Pancreas (tissue), 10 donors: ENCODE data around the gene MRPS34. TPM values are rescaled to one million over a fixed set of nuclear protein-coding genes. Genes with fewer than 3 reads are reported as not detected.

Source experiments
- ATAC-seq, 4 donors: fragments of 200-7000 bp; cut with Tn5 transposase; one replicate each; pipeline versions ENCODE4 v1.8.0 to v1.9.1; 2020; ENCODE audit warnings: mild to moderate bottlenecking in 4 of 4, moderate library complexity in 4 of 4
- DNase-seq, 6 donors: peaks; one replicate each; pipeline ENCODE4 v3.0.0-alpha.2; 2020
- FAIRE-seq: peaks from 2 replicates; lab custom pipeline; 2012; peaks lifted over from hg19 to GRCh38; lab: Jason Lieb, UNC
- H3K27ac ChIP-seq, 4 donors: fragments of 200-600 bp; sonication (generic); 1 replicate in 3 of 4; 2 replicates in 1 of 4; pipeline versions ENCODE4 v1.5.0 to v1.8.0; 2020
- H3K27me3 ChIP-seq, 4 donors: fragments of 200-600 bp; one replicate each; pipeline ENCODE4 v1.8.0; 2021
- H3K36me3 ChIP-seq, 3 donors: fragments of 200-600 bp; sonication (generic) in 1 of 3; one replicate each; pipeline versions ENCODE4 v1.5.0 to v1.8.0; 2020 to 2021
- H3K4me1 ChIP-seq, 3 donors: fragments of 200-600 bp; one replicate each; pipeline ENCODE4 v1.8.0; 2021
- H3K4me3 ChIP-seq, 4 donors: fragments of 200-600 bp; sonication (generic) in 2 of 4; one replicate each; pipeline versions ENCODE4 v1.5.0 to v1.8.0; 2020 to 2021
- H3K9me3 ChIP-seq, 4 donors: fragments of 200-600 bp; one replicate each; pipeline ENCODE4 v1.8.0; 2021
- CTCF ChIP-seq, 4 donors: fragments of 200-600 bp; sonication (generic) in 3 of 4; IDR thresholded peaks; one replicate each; pipeline versions ENCODE4 v1.5.0 to v1.8.0; 2021; ENCODE audit warnings: antibody characterized with exemption in 4 of 4
- WGBS, 2 donors: extraction: QIAGEN DNeasy Blood & Tissue Kit; methylation state at CpG; one replicate each; pipeline ENCODE4 v1.1.7; 2013; 5-methylcytosine and 5-hydroxymethylcytosine counted together
- intact Hi-C, 3 donors: fragments of 100-400 bp; cut with DNase I; formaldehyde crosslinking; loops; one replicate each; pipeline versions ENCODE4 v1.11.1 to v1.14.2; 2022
- polyA plus RNA-seq, 2 donors: library from polyadenylated mRNA; stranded (reverse); fragments of 200-250 nt; gene quantifications; one replicate each; pipeline ENCODE4 v1.2.3, GENCODE V29; 2013
- total RNA-seq, 6 donors: library from RNA; stranded (reverse); fragmentation: NEBNext Ultra II Directional in 4 of 6; extraction: Animal tissue kit (Norgen Biotek cat#: 25700) in 4 of 6; gene quantifications; one replicate each; pipeline versions ENCODE4 v1.2.1 to v1.2.4, GENCODE V29; 2021 to 2023
- donor health status: healthy with polysubstance abuse.
- donor health status: DM: no; HTN: no; CAD: no; lungs with moderate emphysema.
- donor health status: DM: no; HTN: no; CAD: no.
- donor health status: control.
- donor health status: control.
- donor health status: Bipolar disorder and iron deficiency.
- donor health status: DM: yes; HTN: yes; CAD: no.
- donor health status: DM: no; HTN: no; CAD: no.
- donor health status: DM: no; HTN: no; CAD: no.
- donor health status: DM: yes; HTN: yes; CAD: no.

Gene MRPS34
- total RNA-seq (10 to 100 TPM; 42.4 to 74.5 (median 54.7) TPM), polyA plus RNA-seq (10 to 100 TPM; 76.0 to 84.1 TPM)

DNA sequence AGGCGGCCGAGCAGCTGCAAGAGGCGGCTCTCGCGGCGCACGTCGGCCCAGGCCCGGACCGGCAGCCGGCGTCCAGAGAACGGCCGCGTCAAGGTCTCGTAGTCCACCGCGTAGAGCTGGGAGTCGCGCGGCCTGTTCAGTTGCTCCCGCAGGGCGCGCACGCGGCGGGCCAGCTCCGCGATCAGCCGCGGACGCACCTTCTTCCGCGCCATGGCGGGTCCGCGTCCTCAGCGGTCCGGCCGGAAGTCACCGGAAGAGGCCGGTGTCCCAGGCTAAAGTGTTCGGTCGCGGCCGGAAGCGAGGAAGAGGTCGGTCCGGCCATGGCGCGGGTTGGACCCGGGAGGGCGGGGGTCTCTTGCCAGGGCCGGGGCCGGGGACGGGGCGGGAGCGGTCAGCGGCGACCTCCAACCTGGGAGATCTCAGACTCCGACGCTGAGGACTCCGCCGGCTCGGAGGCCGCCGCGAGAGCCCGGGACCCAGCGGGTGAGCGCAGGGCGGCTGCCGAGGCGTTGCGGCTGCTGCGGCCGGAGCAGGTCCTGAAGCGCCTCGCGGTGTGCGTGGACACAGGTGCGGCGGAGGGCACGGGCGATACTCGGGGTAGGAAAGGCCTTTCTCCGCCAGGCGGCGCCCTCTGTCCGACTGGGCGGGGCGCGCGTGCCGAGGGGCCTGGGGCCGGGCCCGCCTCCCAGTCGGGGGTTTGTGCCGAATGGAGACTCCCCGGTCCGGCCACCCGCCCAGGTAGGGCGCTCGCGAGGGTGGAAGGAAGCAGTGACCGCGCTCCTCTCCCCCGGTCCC is at the start of gene MRPS34:
Gene MRPS34, minus strand, starts transcription at position 227 of the 795 bp plus-strand sequence. Its CDS starts 15 bp downstream, at position 212.
- H3K27ac ChIP-seq = peak within 1 kb of the TSS; percentile 89 to 97 (median 92)
- peak within 1 kb of the TSS; percentile 87 to 100 (median 96) for H3K4me3 ChIP-seq
- H3K9me3 ChIP-seq = no peaks in the 10 kb centered on the region
- peak; percentile 74 to 80 (median 76) for ATAC-seq
- H3K36me3 ChIP-seq = peaks cover 0 to 27% (median 10%) of the 10 kb centered on the region in 3 donors
- peaks cover 9 to 13% (median 9%) of the 10 kb centered on the region in 3 donors for H3K4me1 ChIP-seq
- intact Hi-C loops = no loop called here
- TF ChIP-seq CTCF (IDR thresholded peaks at IDR 0.05) = peak; percentile 60 to 74 (median 66)
- peak; percentile 76 to 96 (median 90) for DNase-seq
- H3K27me3 ChIP-seq = no peaks in the 10 kb centered on the region
- FAIRE-seq = no peak
- WGBS, 2 donors = 0 to 1% methylated on average over 59 to 108 of the region's 108 CpGs

GRCh38 chr16:1821861-1822611 is 49.1 kb upstream of the MRPS34 start:
- intact Hi-C loops = no loop called here
- 90 to 95% methylated on average over 24 of the region's 24 CpGs for WGBS, 2 donors
- no peak for TF ChIP-seq CTCF (IDR thresholded peaks at IDR 0.05)

GRCh38 chr16:1820946-1821290 is 48.0 kb upstream of the MRPS34 start:
- Histone ChIP-seq H3K9me3 (no peaks in the 10 kb centered on the region), H3K27ac (no peak overlapping the region), H3K27me3 (no peaks in the 10 kb centered on the region), H3K4me1 (peaks cover 0 to 11% (median 6%) of the 10 kb centered on the region in 3 donors), H3K4me3 (no peak overlapping the region), H3K36me3 (peaks cover 3 to 38% (median 14%) of the 10 kb centered on the region in 3 donors)
- FAIRE-seq (no peak), ATAC-seq (no peak), DNase-seq (no peak)
- intact Hi-C loops = no loop called here
- WGBS, 2 donors = 91% methylated on average over 12 of the region's 12 CpGs
- no peak for TF ChIP-seq CTCF (IDR thresholded peaks at IDR 0.05)

More at GRCh38 chr16:1821861-1822611, 49.1 kb upstream of the MRPS34 start:
- Histone ChIP-seq H3K9me3 (no peaks in the 10 kb centered on the region), H3K4me3 (no peak overlapping the region), H3K27ac (no peak overlapping the region), H3K27me3 (no peaks in the 10 kb centered on the region), H3K4me1 (peaks cover 0 to 11% (median 6%) of the 10 kb centered on the region in 3 donors), H3K36me3 (peaks cover 0 to 28% (median 10%) of the 10 kb centered on the region in 3 donors)
- DNase-seq = no peak
- no peak for ATAC-seq
- no peak for FAIRE-seq

- no peak for FAIRE-seq
- H3K36me3 ChIP-seq = peaks cover 3 to 38% (median 14%) of the 10 kb centered on the region in 3 donors
Observed at GRCh38 chr16:1820096-1820945, 47.4 kb upstream of the MRPS34 start.

More at GRCh38 chr16:1820096-1820945, 47.4 kb upstream of the MRPS34 start:
- Histone ChIP-seq H3K4me1 (peaks cover 0 to 7% (median 3%) of the 10 kb centered on the region in 3 donors), H3K27me3 (no peaks in the 10 kb centered on the region), H3K9me3 (no peaks in the 10 kb centered on the region), H3K27ac (no peak overlapping the region), H3K4me3 (no peak overlapping the region)
- ATAC-seq (no peak), DNase-seq (no peak)
- TF ChIP-seq CTCF (IDR thresholded peaks at IDR 0.05) = no peak
- WGBS, 2 donors = 86 to 88% methylated on average over 25 of the region's 25 CpGs
- intact Hi-C loops = no loop called here
